NT2/D1 (cell line): ENCODE data around the gene PITPNM2.

Source experiments
- SUZ12 ChIP-seq: IDR thresholded peaks from 2 replicates; pipeline ENCODE4 v1.6.1; 2011; ENCODE audit not compliant: insufficient read length, insufficient read depth; ENCODE audit errors: extremely low read depth
- YY1 ChIP-seq: IDR thresholded peaks from 2 replicates; pipeline ENCODE4 v1.6.1; 2011; ENCODE audit not compliant: insufficient read length, insufficient read depth
- ZNF274 ChIP-seq: IDR thresholded peaks from 2 replicates; pipeline ENCODE4 v1.6.1; 2011; ENCODE audit warnings: mild to moderate bottlenecking, low read depth, low read length

DNA sequence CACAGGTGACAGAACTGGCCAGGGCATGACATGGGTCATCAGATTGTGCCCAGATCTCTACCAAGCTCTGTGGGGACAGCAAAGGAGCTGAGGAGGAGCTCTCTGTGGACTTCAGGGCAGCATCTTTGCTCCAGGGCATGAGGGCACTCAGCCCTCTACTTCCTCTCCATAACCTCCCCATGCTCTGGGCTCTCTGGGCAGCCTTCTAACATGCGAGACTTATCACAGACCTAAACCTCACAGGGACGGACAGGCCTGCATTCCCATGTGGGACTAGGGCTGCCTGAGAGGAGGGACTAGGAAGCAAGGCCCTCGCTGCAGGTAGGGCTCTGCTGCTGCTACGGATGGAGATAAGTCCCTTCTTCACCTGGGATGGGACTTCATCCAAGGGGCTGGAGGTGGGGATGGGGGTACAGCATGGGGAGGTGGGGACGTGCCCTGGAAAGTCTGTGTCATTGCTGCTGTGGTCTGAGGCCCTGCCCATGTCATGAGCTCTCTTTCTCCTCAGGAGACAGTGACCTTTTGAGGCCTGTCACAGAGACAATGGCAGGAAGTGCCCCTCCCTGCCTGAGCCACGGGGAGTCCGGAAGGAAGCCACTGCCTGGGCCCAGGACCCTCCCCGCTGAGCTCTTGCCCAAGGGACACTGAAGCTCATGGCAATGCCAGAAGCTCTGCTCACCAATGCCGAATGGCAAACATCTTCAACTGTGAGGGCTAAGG lies 44.1 kb downstream of the PITPNM2 start:
- no peak for TF ChIP-seq ZNF274
- TF ChIP-seq YY1: no peak
- no peak for TF ChIP-seq SUZ12
